ENCODE results near the gene OCIAD1. TPM values are rescaled to one million over a fixed set of nuclear protein-coding genes. Genes with fewer than 3 reads are reported as not detected.
A peak's percentile ranks its signal among the peaks of the same experiment; 100 is the strongest.

The OCIAD1 gene
- total RNA-seq, 1 donor: 78.2 TPM

DNA sequence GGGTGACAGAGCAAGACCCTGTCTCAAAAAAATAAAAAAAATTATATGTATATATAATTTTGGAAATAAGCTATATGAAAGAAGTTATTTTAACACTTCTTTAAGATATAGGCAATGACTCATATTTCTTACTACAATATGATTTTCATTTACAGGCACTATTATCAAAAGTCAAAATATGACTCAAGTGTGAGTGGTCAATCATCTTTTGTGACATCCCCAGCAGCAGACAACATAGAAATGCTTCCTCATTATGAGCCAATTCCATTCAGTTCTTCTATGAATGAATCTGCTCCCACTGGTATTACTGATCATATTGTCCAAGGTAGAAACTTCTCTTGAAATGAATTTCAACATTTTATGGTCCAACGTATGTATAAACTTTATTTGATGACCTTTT lies 20.8 kb downstream of the OCIAD1 start:
- Histone ChIP-seq H2AFZ (ENCODE audit: low read length) (no peak overlapping the region), H3K9me3 (ENCODE audit: low read depth, low read length) (no peaks in the 10 kb centered on the region), H3K27ac (ENCODE audit: low read depth, low read length) (no peak overlapping the region), H3K4me3 (ENCODE audit: insufficient read depth, low read length) (no peak overlapping the region), H4K20me1 (ENCODE audit: insufficient read depth, low read length) (no peaks in the 10 kb centered on the region), H3K4me1 (ENCODE audit: insufficient read depth, low read length) (no peaks in the 10 kb centered on the region), H3K4me2 (ENCODE audit: insufficient read depth, low read length) (no peak overlapping the region), H3K36me3 (ENCODE audit: insufficient read depth, low read length) (peaks cover 63% of the 10 kb centered on the region), H3K27me3 (ENCODE audit: insufficient read depth, low read length) (no peaks in the 10 kb centered on the region), H3K79me2 (ENCODE audit: insufficient read depth, low read length) (peaks cover 12% of the 10 kb centered on the region)
- TF ChIP-seq, protein P1, sequence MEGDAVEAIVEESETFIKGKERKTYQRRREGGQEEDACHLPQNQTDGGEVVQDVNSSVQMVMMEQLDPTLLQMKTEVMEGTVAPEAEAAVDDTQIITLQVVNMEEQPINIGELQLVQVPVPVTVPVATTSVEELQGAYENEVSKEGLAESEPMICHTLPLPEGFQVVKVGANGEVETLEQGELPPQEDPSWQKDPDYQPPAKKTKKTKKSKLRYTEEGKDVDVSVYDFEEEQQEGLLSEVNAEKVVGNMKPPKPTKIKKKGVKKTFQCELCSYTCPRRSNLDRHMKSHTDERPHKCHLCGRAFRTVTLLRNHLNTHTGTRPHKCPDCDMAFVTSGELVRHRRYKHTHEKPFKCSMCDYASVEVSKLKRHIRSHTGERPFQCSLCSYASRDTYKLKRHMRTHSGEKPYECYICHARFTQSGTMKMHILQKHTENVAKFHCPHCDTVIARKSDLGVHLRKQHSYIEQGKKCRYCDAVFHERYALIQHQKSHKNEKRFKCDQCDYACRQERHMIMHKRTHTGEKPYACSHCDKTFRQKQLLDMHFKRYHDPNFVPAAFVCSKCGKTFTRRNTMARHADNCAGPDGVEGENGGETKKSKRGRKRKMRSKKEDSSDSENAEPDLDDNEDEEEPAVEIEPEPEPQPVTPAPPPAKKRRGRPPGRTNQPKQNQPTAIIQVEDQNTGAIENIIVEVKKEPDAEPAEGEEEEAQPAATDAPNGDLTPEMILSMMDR (IDR thresholded peaks at IDR 0.05; ENCODE audit: extremely low read depth, low read depth, low read length): no peak
- peak; percentile 18 for DNase-seq (ENCODE audit: insufficient read length, low spot score, missing footprints)

DNA sequence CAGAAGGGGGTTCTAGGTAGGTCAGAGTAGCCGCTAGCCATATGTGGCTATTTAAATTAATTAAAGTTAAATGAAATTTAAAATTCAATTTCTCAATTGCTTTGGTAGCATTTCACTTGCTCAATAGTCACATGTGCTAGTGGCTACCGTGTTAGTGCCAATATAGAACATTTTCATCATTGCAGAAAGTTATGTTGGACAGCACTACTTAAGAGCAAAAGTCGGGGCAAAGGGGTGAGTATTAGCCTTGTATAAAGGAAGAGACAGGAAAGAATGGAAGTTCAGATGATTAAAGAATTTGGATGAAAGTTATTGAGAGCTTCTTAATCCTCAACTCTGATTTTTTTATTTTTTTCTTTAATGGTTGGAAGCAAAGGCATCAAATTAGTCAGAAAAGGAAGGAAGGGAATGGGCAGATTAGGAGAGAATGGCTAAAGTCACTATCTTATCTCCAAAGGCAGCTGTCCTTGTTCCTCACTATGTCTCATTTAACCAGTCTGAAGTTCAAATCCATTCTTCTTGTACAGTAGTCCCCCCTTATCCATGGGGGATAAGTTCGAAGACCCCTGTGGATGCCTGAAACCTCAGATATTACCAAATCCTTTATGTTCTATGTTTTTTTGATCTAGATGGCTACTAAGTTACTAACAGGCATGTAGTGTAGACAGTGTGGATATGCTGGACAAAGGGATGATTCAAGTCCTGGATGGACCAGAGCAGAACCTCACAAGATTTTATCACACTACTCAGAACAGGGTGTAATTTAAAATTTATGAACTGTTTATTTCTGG lies 22.9 kb downstream of the OCIAD1 start:
- no peak for DNase-seq (ENCODE audit: insufficient read length, low spot score, missing footprints)
- no peak overlapping the region for H2AFZ ChIP-seq (ENCODE audit: low read length)
- no peak overlapping the region for H3K4me2 ChIP-seq (ENCODE audit: insufficient read depth, low read length)
- H4K20me1 ChIP-seq (ENCODE audit: insufficient read depth, low read length): no peaks in the 10 kb centered on the region
- H3K27me3 ChIP-seq (ENCODE audit: insufficient read depth, low read length): no peaks in the 10 kb centered on the region
- peaks cover 54% of the 10 kb centered on the region for H3K36me3 ChIP-seq (ENCODE audit: insufficient read depth, low read length)
- TF ChIP-seq, protein P1 (IDR thresholded peaks at IDR 0.05; ENCODE audit: extremely low read depth, low read depth, low read length): no peak
- no peaks in the 10 kb centered on the region for H3K79me2 ChIP-seq (ENCODE audit: insufficient read depth, low read length)
- H3K9me3 ChIP-seq (ENCODE audit: low read depth, low read length): no peaks in the 10 kb centered on the region
- H3K27ac ChIP-seq (ENCODE audit: low read depth, low read length): no peak overlapping the region
- no peak overlapping the region for H3K4me3 ChIP-seq (ENCODE audit: insufficient read depth, low read length)
- H3K4me1 ChIP-seq (ENCODE audit: insufficient read depth, low read length): no peaks in the 10 kb centered on the region

DNA sequence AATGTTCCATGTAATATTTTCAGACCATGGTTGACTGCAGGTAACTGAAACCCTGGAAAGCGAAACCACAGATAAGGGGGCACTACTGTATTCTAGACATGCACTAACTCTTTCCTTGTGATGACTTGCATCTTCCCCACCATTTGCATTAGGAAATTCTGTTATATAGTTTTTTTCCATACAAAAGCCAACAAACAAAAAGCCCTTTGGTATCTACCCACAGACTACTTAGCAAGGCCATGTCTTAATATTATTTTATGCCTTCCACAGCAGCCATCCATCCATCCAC lies 23.5 kb downstream of the OCIAD1 start:
- Histone ChIP-seq H3K36me3 (ENCODE audit: insufficient read depth, low read length) (peaks cover 52% of the 10 kb centered on the region), H3K79me2 (ENCODE audit: insufficient read depth, low read length) (no peaks in the 10 kb centered on the region), H3K27ac (ENCODE audit: low read depth, low read length) (no peak overlapping the region), H3K27me3 (ENCODE audit: insufficient read depth, low read length) (no peaks in the 10 kb centered on the region), H3K4me2 (ENCODE audit: insufficient read depth, low read length) (no peak overlapping the region), H3K4me3 (ENCODE audit: insufficient read depth, low read length) (no peak overlapping the region), H3K4me1 (ENCODE audit: insufficient read depth, low read length) (no peaks in the 10 kb centered on the region), H4K20me1 (ENCODE audit: insufficient read depth, low read length) (no peaks in the 10 kb centered on the region), H2AFZ (ENCODE audit: low read length) (no peak overlapping the region), H3K9me3 (ENCODE audit: low read depth, low read length) (no peaks in the 10 kb centered on the region)
- DNase-seq (ENCODE audit: insufficient read length, low spot score, missing footprints): no peak
- TF ChIP-seq, protein P1 (IDR thresholded peaks at IDR 0.05; ENCODE audit: extremely low read depth, low read depth, low read length): no peak

DNA sequence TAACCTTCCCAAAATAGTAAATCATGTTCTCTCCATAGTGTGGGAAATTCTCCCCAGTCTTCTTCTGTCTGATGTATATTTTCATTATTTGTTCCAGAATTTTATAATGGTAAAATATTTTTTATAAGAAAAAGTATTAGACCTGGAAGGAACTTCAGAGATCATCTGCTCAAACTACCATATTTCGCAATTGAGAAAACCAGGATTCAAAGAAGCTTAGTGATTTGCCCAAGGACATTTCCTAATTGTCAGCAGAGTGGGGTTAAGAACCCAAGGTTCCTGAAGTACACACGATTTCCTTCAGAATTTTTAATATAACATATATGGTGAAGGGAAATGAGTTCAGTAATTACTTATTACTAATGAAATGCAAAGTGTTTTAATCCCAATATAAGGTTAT lies 24.1 kb downstream of the OCIAD1 start:
- no peaks in the 10 kb centered on the region for H3K27me3 ChIP-seq (ENCODE audit: insufficient read depth, low read length)

More for the DNA sequence above, 24.1 kb downstream of the OCIAD1 start:
- Histone ChIP-seq H3K4me2 (ENCODE audit: insufficient read depth, low read length) (no peak overlapping the region), H3K4me1 (ENCODE audit: insufficient read depth, low read length) (no peaks in the 10 kb centered on the region), H3K36me3 (ENCODE audit: insufficient read depth, low read length) (peaks cover 49% of the 10 kb centered on the region), H2AFZ (ENCODE audit: low read length) (no peak overlapping the region), H3K27ac (ENCODE audit: low read depth, low read length) (no peak overlapping the region), H4K20me1 (ENCODE audit: insufficient read depth, low read length) (no peaks in the 10 kb centered on the region), H3K4me3 (ENCODE audit: insufficient read depth, low read length) (no peak overlapping the region), H3K79me2 (ENCODE audit: insufficient read depth, low read length) (no peaks in the 10 kb centered on the region), H3K9me3 (ENCODE audit: low read depth, low read length) (no peaks in the 10 kb centered on the region)
- TF ChIP-seq, protein P1 (IDR thresholded peaks at IDR 0.05; ENCODE audit: extremely low read depth, low read depth, low read length): no peak
- no peak for DNase-seq (ENCODE audit: insufficient read length, low spot score, missing footprints)

Data from osteoblast (primary cell).